DND-41 (cell line): Measurements from ENCODE around the gene UGT1A6.

Source experiments
- EZH2 ChIP-seq: IDR thresholded peaks from 3 replicates; pipeline ENCODE4 v1.6.1; 2012; ENCODE audit warnings: borderline replicate concordance, low read depth, mild to moderate bottlenecking, moderate library complexity, low read length, inconsistent platforms; ENCODE audit not compliant: severe bottlenecking
- TF ChIP-seq, protein P1 (sequence below): IDR thresholded peaks from 2 replicates; pipeline ENCODE4 v1.5.1; 2012; ENCODE audit warnings: borderline replicate concordance, low read length, moderate library complexity, mild to moderate bottlenecking; ENCODE audit not compliant: poor library complexity, severe bottlenecking; ENCODE audit errors: extremely low read depth

DNA sequence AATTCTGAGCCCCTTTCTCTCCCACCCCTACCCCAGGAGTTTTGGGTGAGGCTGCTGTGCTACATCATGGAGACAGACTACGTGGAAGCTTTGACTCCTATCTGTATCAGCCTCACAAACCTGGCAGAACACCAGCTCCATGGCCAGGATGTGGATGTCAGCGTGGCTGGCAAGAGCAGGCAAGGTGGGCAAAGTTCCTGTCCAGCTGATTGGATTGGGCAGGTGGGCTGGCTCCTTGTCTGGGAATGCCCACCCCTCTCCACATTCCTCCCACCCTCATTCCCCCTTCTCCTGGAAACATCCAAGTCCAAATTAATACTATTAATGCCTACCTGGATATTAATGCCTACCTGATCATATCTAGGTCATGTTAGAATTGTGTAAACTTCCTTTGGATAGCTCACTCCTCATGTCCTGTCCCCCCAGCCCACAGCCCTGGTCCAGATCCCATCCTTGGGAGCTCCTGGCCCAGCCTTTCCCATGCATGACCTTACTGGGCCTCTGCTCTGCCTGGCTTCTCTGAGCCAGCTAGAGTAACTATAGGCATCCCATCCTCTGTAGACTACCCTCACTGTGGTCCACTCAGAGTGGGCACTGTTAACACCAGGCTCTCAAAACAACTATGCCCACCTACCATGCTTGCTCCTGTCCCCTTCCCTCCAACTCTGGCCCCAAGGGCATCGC lies 109.6 kb downstream of the UGT1A6 start:
- TF ChIP-seq, protein P1, sequence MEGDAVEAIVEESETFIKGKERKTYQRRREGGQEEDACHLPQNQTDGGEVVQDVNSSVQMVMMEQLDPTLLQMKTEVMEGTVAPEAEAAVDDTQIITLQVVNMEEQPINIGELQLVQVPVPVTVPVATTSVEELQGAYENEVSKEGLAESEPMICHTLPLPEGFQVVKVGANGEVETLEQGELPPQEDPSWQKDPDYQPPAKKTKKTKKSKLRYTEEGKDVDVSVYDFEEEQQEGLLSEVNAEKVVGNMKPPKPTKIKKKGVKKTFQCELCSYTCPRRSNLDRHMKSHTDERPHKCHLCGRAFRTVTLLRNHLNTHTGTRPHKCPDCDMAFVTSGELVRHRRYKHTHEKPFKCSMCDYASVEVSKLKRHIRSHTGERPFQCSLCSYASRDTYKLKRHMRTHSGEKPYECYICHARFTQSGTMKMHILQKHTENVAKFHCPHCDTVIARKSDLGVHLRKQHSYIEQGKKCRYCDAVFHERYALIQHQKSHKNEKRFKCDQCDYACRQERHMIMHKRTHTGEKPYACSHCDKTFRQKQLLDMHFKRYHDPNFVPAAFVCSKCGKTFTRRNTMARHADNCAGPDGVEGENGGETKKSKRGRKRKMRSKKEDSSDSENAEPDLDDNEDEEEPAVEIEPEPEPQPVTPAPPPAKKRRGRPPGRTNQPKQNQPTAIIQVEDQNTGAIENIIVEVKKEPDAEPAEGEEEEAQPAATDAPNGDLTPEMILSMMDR = no peak
- TF ChIP-seq EZH2 = no peak
